ENCODE data around the gene CORO6. TPM values are rescaled to one million over a fixed set of nuclear protein-coding genes. Genes with fewer than 3 reads are reported as not detected.

Gene CORO6
- total and polyA plus RNA-seq, 2 experiments from 2014 or later = 2.6 to 5.2 TPM

- TF ChIP-seq CTCF (conservative IDR thresholded peaks at IDR 0.05; ENCODE audit: low read depth in 2 of 2) = peak; percentile 25 to 74; a peak in 3 of 4 replicates
Measured at GRCh38 chr17:29593591-29594518, 28.9 kb downstream of the CORO6 start (continued).

- H3K36me3 Mint-ChIP-seq (ENCODE audit: low read depth) = no peaks in the 10 kb centered on the region
- H3K4me1 ChIP-seq (ENCODE audit: insufficient read depth) = peaks cover 49% of the 10 kb centered on the region
- TF ChIP-seq JUNB (IDR thresholded peaks at IDR 0.05; ENCODE audit: unreplicated experiment) = no peak
- no peak for TF ChIP-seq STAT1 (IDR thresholded peaks at IDR 0.05; ENCODE audit: unreplicated experiment)
- TF ChIP-seq REST (IDR thresholded peaks at IDR 0.05; ENCODE audit: unreplicated experiment) = no peak
- peak; percentile 48; the same call in 1 of the 2 replicates for TF ChIP-seq ETS1 (IDR thresholded peaks at IDR 0.05)
- TF ChIP-seq ZNF114 (CRISPR knock-in tag; IDR thresholded peaks at IDR 0.05) = no peak
- TF ChIP-seq CREB1 (CRISPR knock-in tag; IDR thresholded peaks at IDR 0.05; ENCODE audit: low read depth) = no peak
- peak; percentile 41; the same call in 1 of the 2 replicates for TF ChIP-seq POLR2AphosphoS5 (IDR thresholded peaks at IDR 0.05; ENCODE audit: low read depth)
- TF ChIP-seq ZNF462 (CRISPR knock-in tag; IDR thresholded peaks at IDR 0.05) = no peak
- peaks cover 8% of the 10 kb centered on the region for H4K20me1 ChIP-seq (replicated peaks; ENCODE audit: insufficient read depth)
- peak within 1 kb of the TSS; percentile 71; the same call in 1 of the 2 replicates for H3K27ac Mint-ChIP-seq
- H3K4me3 Mint-ChIP-seq = peak within 1 kb of the TSS; percentile 89
- H3K79me2 ChIP-seq (replicated peaks; ENCODE audit: insufficient read depth) = peaks cover 13% of the 10 kb centered on the region
- no peak within 1 kb of the TSS for H3K27ac ChIP-seq (ENCODE audit: low read depth)
- peaks cover 25% of the 10 kb centered on the region for H3F3A ChIP-seq (replicated peaks; ENCODE audit: low read depth)
- no peaks in the 10 kb centered on the region for H3K9me3 Mint-ChIP-seq
- DNase-seq (ENCODE audit: low spot score) = peak; percentile 83
- no peaks in the 10 kb centered on the region for H3K36me3 ChIP-seq (ENCODE audit: insufficient read depth)
- peaks cover 48% of the 10 kb centered on the region for H3K4me1 Mint-ChIP-seq
- H2AFZ ChIP-seq = peak within 1 kb of the TSS; percentile 94
- no peaks in the 10 kb centered on the region for H3K9me2 ChIP-seq (ENCODE audit: insufficient read depth)
- ATAC-seq = peak; percentile 0; the same call in 2 of the 3 replicates
- peaks cover 31% of the 10 kb centered on the region for H3K27me3 Mint-ChIP-seq (ENCODE audit: insufficient read depth, low read depth, poor library complexity)
- H3K4me2 ChIP-seq = peak within 1 kb of the TSS; percentile 90
- peak within 1 kb of the TSS; percentile 86 for H3K4me3 ChIP-seq
- H3K27me3 ChIP-seq (ENCODE audit: insufficient read depth) = peaks cover 12% of the 10 kb centered on the region
Measured at GRCh38 chr17:29592850-29593551, 29.7 kb downstream of the CORO6 start, which contains the start of gene ANKRD13B. Gene ANKRD13B, plus strand, starts transcription at chr17:29593132. Its CDS starts 490 bp downstream, at chr17:29593622.
